Mesothelial cell of epicardium (in vitro differentiated cells): ENCODE measurements around the gene TRIO. TPM values are rescaled to one million over a fixed set of nuclear protein-coding genes. Genes with fewer than 3 reads are reported as not detected.

Experiments
- DNase-seq, 2 experiments: peaks; one replicate each; pipeline ENCODE4 v3.0.0; 2021; ENCODE audit warnings: low spot score in 2 of 2; ENCODE audit not compliant: unreplicated experiment in 2 of 2
- H3K27ac Mint-ChIP-seq: 2 replicates; pipeline ENCODE4 v1.8.0; 2021; ENCODE audit warnings: mixed read lengths
- H3K27me3 Mint-ChIP-seq: 2 replicates; pipeline ENCODE4 v1.8.0; 2021; ENCODE audit warnings: low read depth, mixed read lengths
- H3K36me3 Mint-ChIP-seq: 2 replicates; pipeline ENCODE4 v1.8.0; 2021; ENCODE audit warnings: mixed read lengths
- H3K4me1 Mint-ChIP-seq: 2 replicates; pipeline ENCODE4 v1.8.0; 2021; ENCODE audit warnings: mixed read lengths
- H3K4me3 Mint-ChIP-seq: 2 replicates; pipeline ENCODE4 v1.8.0; 2021; ENCODE audit warnings: mild to moderate bottlenecking, moderate library complexity, mixed read lengths
- H3K9me3 Mint-ChIP-seq: 2 replicates; pipeline ENCODE4 v1.8.0; 2021; ENCODE audit warnings: mixed read lengths
- CTCF ChIP-seq: fragments of 200-600 bp; sonication (generic); IDR thresholded peaks from one replicate; pipeline ENCODE4 v1.5.0; 2021; ENCODE audit warnings: antibody characterized with exemption; ENCODE audit not compliant: unreplicated experiment
- total RNA-seq: library from RNA; stranded (reverse); gene quantifications from 3 replicates; pipeline ENCODE4 v1.2.1, GENCODE V29; 2021

TRIO gene
- total RNA-seq, 1 donor from 2014 or later: 209 TPM

DNA sequence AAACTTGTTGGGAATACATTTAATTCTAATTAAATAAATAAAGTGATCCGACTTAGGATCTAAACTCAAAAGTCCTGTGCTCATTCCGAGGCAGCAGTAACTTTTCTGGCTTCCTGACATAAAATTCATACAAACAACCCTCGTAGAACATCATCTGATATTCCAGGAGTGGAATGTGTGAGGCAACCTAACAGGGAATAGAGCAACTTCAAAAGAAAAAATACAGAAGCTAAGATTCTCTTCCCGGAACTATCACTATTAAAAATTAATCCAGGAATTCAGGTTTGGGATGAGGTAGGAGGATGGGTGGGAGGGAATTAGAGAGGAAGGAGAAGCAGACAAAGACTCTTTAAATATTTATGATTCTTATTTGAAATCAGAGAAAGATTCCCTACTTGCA is 32.9 kb upstream of the TRIO start:
- H3K4me1 Mint-ChIP-seq: peaks cover 17% of the 10 kb centered on the region
- no peak for DNase-seq
- H3K27me3 Mint-ChIP-seq: peaks cover 2% of the 10 kb centered on the region
- TF ChIP-seq CTCF: no peak
- no peak overlapping the region for H3K27ac Mint-ChIP-seq
- no peak overlapping the region for H3K4me3 Mint-ChIP-seq
- H3K36me3 Mint-ChIP-seq: no peaks in the 10 kb centered on the region
- no peaks in the 10 kb centered on the region for H3K9me3 Mint-ChIP-seq

DNA sequence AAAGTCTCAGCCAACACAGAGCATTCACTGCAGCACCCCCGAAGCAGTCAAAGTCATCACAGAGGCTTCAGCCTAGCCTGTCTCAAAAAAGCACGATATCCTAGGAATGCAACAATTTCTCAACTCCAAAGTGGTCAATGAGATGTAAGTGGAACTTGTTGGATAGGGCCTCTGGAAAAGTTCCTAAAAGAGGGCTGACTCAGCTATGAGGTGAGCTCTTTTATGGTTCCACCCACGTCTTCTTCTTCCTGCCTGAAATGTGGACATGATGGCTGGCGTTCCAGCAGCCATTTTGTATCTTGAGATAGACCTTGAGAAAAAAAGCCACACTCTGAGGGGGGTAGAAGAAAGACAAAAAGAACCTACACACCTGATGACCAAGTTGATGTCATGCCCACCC is 32.5 kb upstream of the TRIO start:
- H3K9me3 Mint-ChIP-seq: no peaks in the 10 kb centered on the region
- no peak overlapping the region for H3K27ac Mint-ChIP-seq
- no peak for DNase-seq
- H3K4me3 Mint-ChIP-seq: no peak overlapping the region
- peaks cover 2% of the 10 kb centered on the region for H3K27me3 Mint-ChIP-seq
- no peak for TF ChIP-seq CTCF
- H3K4me1 Mint-ChIP-seq: peaks cover 19% of the 10 kb centered on the region
- no peaks in the 10 kb centered on the region for H3K36me3 Mint-ChIP-seq

GRCh38 chr5:14112998-14113652 is 30.0 kb upstream of the TRIO start:
- Mint-ChIP-seq H3K27ac (no peak overlapping the region), H3K9me3 (no peaks in the 10 kb centered on the region), H3K36me3 (no peaks in the 10 kb centered on the region), H3K4me3 (no peak overlapping the region), H3K4me1 (peaks cover 16% of the 10 kb centered on the region), H3K27me3 (peaks cover 2% of the 10 kb centered on the region)
- DNase-seq: no peak
- TF ChIP-seq CTCF: no peak

GRCh38 chr5:14114615-14115251 is 28.4 kb upstream of the TRIO start:
- Mint-ChIP-seq H3K4me1 (peaks cover 20% of the 10 kb centered on the region), H3K4me3 (no peak overlapping the region), H3K27ac (no peak overlapping the region), H3K27me3 (no peaks in the 10 kb centered on the region), H3K9me3 (no peaks in the 10 kb centered on the region), H3K36me3 (no peaks in the 10 kb centered on the region)
- no peak for TF ChIP-seq CTCF
- DNase-seq: no peak

DNA sequence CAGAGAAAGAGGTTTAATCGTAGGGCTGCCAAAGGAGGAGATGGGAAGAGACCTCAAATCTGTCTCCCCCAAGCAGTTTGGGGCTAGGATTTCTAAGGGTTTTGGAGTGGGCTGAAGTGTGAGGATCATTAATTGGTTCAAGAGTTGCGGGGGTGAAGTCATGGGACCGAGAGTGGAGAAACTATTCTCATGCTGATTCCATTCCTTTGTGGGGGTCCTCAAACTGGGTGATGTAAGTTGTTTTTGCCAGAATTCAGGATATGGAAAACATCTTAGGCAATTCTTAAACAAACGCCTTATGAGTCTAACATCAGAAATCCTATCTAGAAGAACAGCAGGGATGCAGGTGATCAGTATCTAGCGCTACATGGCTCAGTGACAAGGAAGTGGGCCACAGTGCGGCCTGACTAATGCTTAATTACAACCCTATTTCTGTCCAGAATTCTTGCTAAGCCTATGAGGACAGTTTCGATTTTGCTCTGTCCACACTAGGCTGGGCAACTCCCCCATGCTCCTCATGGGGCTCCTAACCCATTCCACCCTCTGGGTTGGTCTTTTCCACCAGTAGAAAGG is 27.7 kb upstream of the TRIO start:
- no peak for DNase-seq
- Mint-ChIP-seq H3K9me3 (no peaks in the 10 kb centered on the region), H3K36me3 (no peaks in the 10 kb centered on the region), H3K27me3 (no peaks in the 10 kb centered on the region), H3K4me1 (peaks cover 20% of the 10 kb centered on the region), H3K4me3 (no peak overlapping the region), H3K27ac (no peak overlapping the region)
- no peak for TF ChIP-seq CTCF
